ENCODE measurements around the gene REG4. TPM values are rescaled to one million over a fixed set of nuclear protein-coding genes. Genes with fewer than 3 reads are reported as not detected.

Gene REG4
- polyA plus RNA-seq, 3 donors, result not detected

- intact Hi-C loops (cut with micrococcal nuclease), result no loop called here
- no peak for DNase-seq
- no peaks in the 10 kb centered on the region for H3K36me3 ChIP-seq (replicated peaks in 1 of 2; ENCODE audit: control insufficient read depth in 1 of 2, insufficient read depth in 2 of 2, low read length in 2 of 2)
- H3K4me2 ChIP-seq (replicated peaks; ENCODE audit: extremely low read depth, low read length, poor library complexity, severe bottlenecking), result no peak overlapping the region
- no peaks in the 10 kb centered on the region for H3K4me1 ChIP-seq (ENCODE audit: control insufficient read depth in 1 of 2, insufficient read depth in 2 of 2, low read length in 2 of 2)
- H3K4me3 ChIP-seq (replicated peaks in 1 of 3; ENCODE audit: low read depth in 2 of 3, low read length in 3 of 3), result no peak overlapping the region
- H3K9me3 ChIP-seq (replicated peaks in 1 of 2; ENCODE audit: control insufficient read depth in 1 of 2, insufficient read depth in 1 of 2, low read length in 2 of 2), result no peaks in the 10 kb centered on the region
- no peaks in the 10 kb centered on the region for H4K20me1 ChIP-seq (ENCODE audit: insufficient read depth, low read length)
- WGBS (ENCODE audit: insufficient coverage), result 76% methylated on average over 12 of the region's 15 CpGs
- Mint-ChIP-seq H3K27ac (no peak overlapping the region), H3K36me3 (no peaks in the 10 kb centered on the region), H3K27me3 (ENCODE audit: low read depth in 3 of 3) (peaks cover 0 to 2% (median 2%) of the 10 kb centered on the region in 3 donors), H3K4me1 (no peaks in the 10 kb centered on the region), H3K4me3 (no peak overlapping the region), H3K9me3 (no peaks in the 10 kb centered on the region)
- H3K9ac ChIP-seq (ENCODE audit: insufficient read depth, low read length, poor library complexity, severe bottlenecking), result no peak overlapping the region
- TF ChIP-seq CTCF (IDR thresholded peaks at IDR 0.05), result no peak
- peak overlapping the region; percentile 31 for H2AFZ ChIP-seq (ENCODE audit: insufficient read depth, low read depth, low read length, poor library complexity, severe bottlenecking)
- no peak overlapping the region for H3K27ac ChIP-seq (ENCODE audit: low read depth in 1 of 2, low read length in 2 of 2)
- H3K79me2 ChIP-seq (ENCODE audit: insufficient read depth, low read length), result no peaks in the 10 kb centered on the region
- H3K27me3 ChIP-seq (ENCODE audit: control insufficient read depth in 2 of 2, insufficient read depth in 2 of 2, low read length in 2 of 2), result no peaks in the 10 kb centered on the region
Measured at GRCh38 chr1:119799599-119800177, 11.6 kb downstream of the REG4 start.

- Mint-ChIP-seq H3K36me3 (no peaks in the 10 kb centered on the region), H3K27me3 (ENCODE audit: low read depth in 3 of 3) (peaks cover 0 to 2% (median 0%) of the 10 kb centered on the region in 3 donors), H3K4me1 (no peaks in the 10 kb centered on the region), H3K27ac (no peak overlapping the region), H3K9me3 (no peaks in the 10 kb centered on the region), H3K4me3 (no peak overlapping the region)
- H3K4me2 ChIP-seq (replicated peaks; ENCODE audit: extremely low read depth, low read length, poor library complexity, severe bottlenecking), result no peak overlapping the region
- DNase-seq, result no peak
- no peaks in the 10 kb centered on the region for H3K27me3 ChIP-seq (ENCODE audit: control insufficient read depth in 2 of 2, insufficient read depth in 2 of 2, low read length in 2 of 2)
- no peak overlapping the region for H2AFZ ChIP-seq (ENCODE audit: insufficient read depth, low read depth, low read length, poor library complexity, severe bottlenecking)
- intact Hi-C loops (cut with micrococcal nuclease), result no loop called here
- H3K79me2 ChIP-seq (ENCODE audit: insufficient read depth, low read length), result no peaks in the 10 kb centered on the region
- no peaks in the 10 kb centered on the region for H3K9me3 ChIP-seq (replicated peaks in 1 of 2; ENCODE audit: control insufficient read depth in 1 of 2, insufficient read depth in 1 of 2, low read length in 2 of 2)
- no peaks in the 10 kb centered on the region for H3K4me1 ChIP-seq (ENCODE audit: control insufficient read depth in 1 of 2, insufficient read depth in 2 of 2, low read length in 2 of 2)
- H3K4me3 ChIP-seq (replicated peaks in 1 of 3; ENCODE audit: low read depth in 2 of 3, low read length in 3 of 3), result no peak overlapping the region
- no peak for TF ChIP-seq CTCF (IDR thresholded peaks at IDR 0.05)
- H3K27ac ChIP-seq (ENCODE audit: low read depth in 1 of 2, low read length in 2 of 2), result no peak overlapping the region
- H3K9ac ChIP-seq (ENCODE audit: insufficient read depth, low read length, poor library complexity, severe bottlenecking), result no peak overlapping the region
- no peaks in the 10 kb centered on the region for H3K36me3 ChIP-seq (replicated peaks in 1 of 2; ENCODE audit: control insufficient read depth in 1 of 2, insufficient read depth in 2 of 2, low read length in 2 of 2)
- H4K20me1 ChIP-seq (ENCODE audit: insufficient read depth, low read length), result no peaks in the 10 kb centered on the region
- no CpG with 5 or more reads among the region's 4 CpGs for WGBS (ENCODE audit: insufficient coverage)
Measured at GRCh38 chr1:119799003-119799402, 12.3 kb downstream of the REG4 start.

Measured in CD14-positive monocyte (primary cell).